HepG2 (cell line): Measurements from ENCODE around the gene TLK1. TPM values are rescaled to one million over a fixed set of nuclear protein-coding genes. Genes with fewer than 3 reads are reported as not detected.
A peak's percentile ranks its signal among the peaks of the same experiment; 100 is the strongest.

ENCODE experiments used
- ATF6 ChIP-seq: sonication (generic); formaldehyde crosslinking; conservative IDR thresholded peaks from 2 replicates; pipeline ENCODE4 v1.4.0; 2020; ENCODE audit warnings: missing genetic modification reagents
- BORCS8-MEF2B ChIP-seq: sonication (generic); formaldehyde crosslinking; IDR thresholded peaks from 2 replicates; pipeline ENCODE4 v1.8.0; 2022; ENCODE audit warnings: mild to moderate bottlenecking, missing genetic modification reagents
- CHD4 ChIP-seq: fragments of 200-600 bp; sonication (generic); IDR thresholded peaks from 2 replicates; pipeline ENCODE4 v1.7.0; 2017; ENCODE audit warnings: mild to moderate bottlenecking, low read length, borderline replicate concordance
- DMTF1 ChIP-seq: sonication (generic); formaldehyde crosslinking; IDR thresholded peaks from 2 replicates; pipeline ENCODE4 v1.4.0; 2020; ENCODE audit warnings: mild to moderate bottlenecking, missing genetic modification reagents
- DPF2 ChIP-seq: sonication (generic); formaldehyde crosslinking; IDR thresholded peaks from 2 replicates; pipeline ENCODE4 v1.4.0; 2020; ENCODE audit warnings: mild to moderate bottlenecking, low read depth, missing genetic modification reagents, borderline replicate concordance
- EEA1 ChIP-seq: sonication (generic); formaldehyde crosslinking; IDR thresholded peaks from 2 replicates; pipeline ENCODE4 v1.5.1; 2020; ENCODE audit warnings: mild to moderate bottlenecking, missing genetic modification reagents, borderline replicate concordance
- HBP1 ChIP-seq: IDR thresholded peaks from 2 replicates; pipeline ENCODE4 v1.6.1; 2016; ENCODE audit warnings: low read depth, control low read depth
- MYC ChIP-seq: sonication (generic); formaldehyde crosslinking; IDR thresholded peaks from 2 replicates; pipeline ENCODE4 v1.9.0; 2021; ENCODE audit warnings: missing genetic modification reagents, borderline replicate concordance
- TBX3 ChIP-seq: fragments of 450-650 bp; IDR thresholded peaks from 2 replicates; pipeline ENCODE4 v1.6.1; 2017; ENCODE audit warnings: antibody characterized with exemption, mild to moderate bottlenecking, inconsistent platforms, borderline replicate concordance
- TEF ChIP-seq: sonication (generic); formaldehyde crosslinking; IDR thresholded peaks from 2 replicates; pipeline ENCODE4 v1.5.0; 2020; ENCODE audit warnings: missing genetic modification reagents
- ZBTB1 ChIP-seq: sonication (generic); formaldehyde crosslinking; IDR thresholded peaks from 2 replicates; pipeline ENCODE4 v1.4.0; 2020; ENCODE audit warnings: missing genetic modification reagents, borderline replicate concordance
- ZNF232 ChIP-seq: sonication (generic); formaldehyde crosslinking; IDR thresholded peaks from 2 replicates; pipeline ENCODE4 v1.4.0; 2020; ENCODE audit warnings: missing genetic modification reagents, borderline replicate concordance
- ZNF276 ChIP-seq: sonication (generic); formaldehyde crosslinking; IDR thresholded peaks from 2 replicates; pipeline ENCODE4 v1.4.0; 2020; ENCODE audit warnings: mild to moderate bottlenecking, low read depth, missing genetic modification reagents
- ZNF30 ChIP-seq: sonication (generic); formaldehyde crosslinking; IDR thresholded peaks from 2 replicates; pipeline ENCODE4 v1.5.0; 2020; ENCODE audit warnings: mild to moderate bottlenecking, missing genetic modification reagents
- ZNF674 ChIP-seq: sonication (generic); formaldehyde crosslinking; IDR thresholded peaks from 2 replicates; pipeline ENCODE4 v1.5.0; 2020; ENCODE audit warnings: low read depth, mild to moderate bottlenecking, missing genetic modification reagents
- ZNF746 ChIP-seq: sonication (generic); formaldehyde crosslinking; IDR thresholded peaks from 2 replicates; pipeline ENCODE4 v1.8.0; 2022; ENCODE audit warnings: mild to moderate bottlenecking, missing genetic modification reagents
- ZNF800 ChIP-seq: sonication (generic); formaldehyde crosslinking; IDR thresholded peaks from 2 replicates; pipeline ENCODE4 v1.4.0; 2020; ENCODE audit warnings: missing genetic modification reagents
- polyA plus RNA-seq, 8 experiments: library from polyadenylated mRNA; depleted of rRNA in 3 of 8; stranded (reverse) in 7 of 8; unstranded in 1 of 8; fragments of >200 nt; fragmentation: Illumina TruSeq in 4 of 8; extraction: Trizol in 4 of 8; gene quantifications; 2 replicates each; pipeline versions ENCODE4 v1.2.1 to v1.2.3, GENCODE V29; 2011 to 2016; ENCODE audit warnings: low read depth in 4 of 8, missing spikeins in 1 of 8, mixed read lengths in 1 of 8; ENCODE audit not compliant: insufficient read depth in 1 of 8
- total RNA-seq, 5 experiments: library from RNA; depleted of rRNA; stranded (reverse); fragments of >200 nt; fragmentation: Illumina TruSeq; extraction: Trizol; gene quantifications; 2 replicates each; pipeline ENCODE4 v1.2.3, GENCODE V29; 2016; ENCODE audit warnings: low read depth in 1 of 5

The TLK1 gene
- total and polyA plus RNA-seq, 2 of the 13 experiments (the other 11 are each of a cell fraction or from before 2014, with no cell fraction given) = 16.8 to 28.7 TPM

GRCh38 chr2:171159372-171160118 lies 1.1 kb downstream of the TLK1 start (continued):
- TF ChIP-seq ZNF232 = no peak
- TF ChIP-seq ZNF276 (CRISPR knock-in tag) = peak; percentile 70; the same call in 1 of the 2 replicates
- TF ChIP-seq BORCS8-MEF2B (CRISPR knock-in tag) = peak; percentile 19; the same call in 1 of the 2 replicates
- TF ChIP-seq MYC (CRISPR knock-in tag) = 0 out of 2 replicates have a peak, but pooled peaks have one; percentile 53
- TF ChIP-seq ZNF800 (CRISPR knock-in tag) = no peak
- 0 out of 2 replicates have a peak, but pooled peaks have one; percentile 5 for TF ChIP-seq ATF6 (CRISPR knock-in tag)
- TF ChIP-seq HBP1 (CRISPR knock-in tag) = 0 out of 2 replicates have a peak, but pooled peaks have one; percentile 49
- 0 out of 2 replicates have a peak, but pooled peaks have one; percentile 9 for TF ChIP-seq ZBTB1
- TF ChIP-seq EEA1 (CRISPR knock-in tag) = no peak
- 0 out of 2 replicates have a peak, but pooled peaks have one; percentile 31 for TF ChIP-seq ZNF30 (CRISPR knock-in tag)
- TF ChIP-seq CHD4 = 0 out of 2 replicates have a peak, but pooled peaks have one; percentile 27
- TF ChIP-seq TBX3 = no peak
- no peak for TF ChIP-seq ZNF746 (CRISPR knock-in tag)
- TF ChIP-seq DPF2 (CRISPR knock-in tag) = no peak
- no peak for TF ChIP-seq TEF (CRISPR knock-in tag)
- TF ChIP-seq ZNF674 (CRISPR knock-in tag) = peak; percentile 35; the same call in 1 of the 2 replicates
- TF ChIP-seq DMTF1 (CRISPR knock-in tag) = 0 out of 2 replicates have a peak, but pooled peaks have one; percentile 25
